H4 (cell line): ENCODE results near the gene MPZL2. TPM values are rescaled to one million over a fixed set of nuclear protein-coding genes. Genes with fewer than 3 reads are reported as not detected.

Experiments used
- DNase-seq: peaks from one replicate; pipeline ENCODE4 v3.0.0-alpha.2; 2015; ENCODE audit warnings: low spot score
- total RNA-seq: library from RNA; depleted of rRNA; stranded (reverse); fragments of >200 nt; shearing (Covaris generic); gene quantifications from 2 replicates; pipeline ENCODE4 v1.2.3, GENCODE V29; 2014

MPZL2 gene
- total RNA-seq, 1 experiment from 2014 or later: 1.0 TPM

DNA sequence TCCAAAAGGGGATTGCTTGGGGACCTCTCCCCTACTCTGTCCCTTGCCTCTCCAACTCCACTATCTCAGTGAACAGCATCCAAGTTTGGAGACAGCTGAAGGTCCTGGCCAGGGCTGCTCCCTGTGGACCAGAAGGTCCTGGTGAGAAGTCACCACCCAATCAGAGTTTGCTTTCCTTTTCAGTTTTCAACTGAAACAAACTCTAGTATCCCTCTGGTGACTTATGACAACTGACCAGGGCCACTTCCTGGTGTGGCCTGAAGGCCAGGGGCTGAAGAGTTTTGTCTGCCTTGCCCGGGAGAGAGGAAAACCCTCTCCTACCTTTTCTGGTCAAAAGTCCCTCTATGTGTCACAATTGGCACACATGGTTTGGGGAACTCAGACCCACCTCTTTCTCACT, 44.4 kb downstream of the MPZL2 start:
- no peak for DNase-seq

DNA sequence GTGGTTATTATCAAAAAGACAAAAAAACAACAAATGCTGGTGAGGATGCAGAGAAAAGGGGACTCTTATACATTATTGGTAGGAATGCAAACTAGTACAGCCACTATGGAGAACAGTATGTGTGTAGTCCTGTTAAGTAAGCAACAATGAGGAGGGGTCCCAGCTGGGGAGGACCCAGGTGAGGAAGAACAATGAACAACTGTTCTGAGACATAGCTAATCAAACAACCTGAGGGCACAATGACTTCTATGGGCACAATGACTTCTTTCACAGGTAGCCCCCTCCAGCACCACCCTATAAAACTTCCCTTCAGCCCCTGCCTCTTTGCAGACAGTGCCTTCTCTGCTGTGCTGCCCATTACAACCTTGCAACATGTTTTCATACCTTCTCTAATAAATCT, 44.9 kb downstream of the MPZL2 start:
- DNase-seq: no peak

- no peak for DNase-seq
Measured at GRCh38 chr11:118217575-118217974, 46.5 kb downstream of the MPZL2 start.

GRCh38 chr11:118216621-118217481, 47.2 kb downstream of the MPZL2 start:
- DNase-seq: no peak

DNA sequence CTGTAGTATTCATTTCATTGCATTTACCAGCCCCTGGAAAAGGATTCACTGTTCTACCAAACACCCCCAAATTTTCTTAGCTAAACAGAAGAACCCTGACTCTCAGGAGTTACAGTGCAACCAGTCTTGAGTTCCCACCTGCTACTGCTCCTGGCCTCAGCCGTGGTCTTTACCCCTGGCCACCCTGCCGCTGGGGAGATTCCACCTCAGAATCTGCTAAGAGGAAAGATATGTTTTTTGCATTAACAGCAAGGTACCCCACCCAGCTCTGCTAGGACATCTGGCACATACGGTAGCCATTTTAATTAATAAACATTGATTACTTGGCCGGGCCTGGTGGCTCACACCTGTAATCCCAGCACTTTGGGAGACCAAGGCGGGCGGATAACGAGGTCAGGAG, 48.3 kb downstream of the MPZL2 start:
- DNase-seq: no peak

DNA sequence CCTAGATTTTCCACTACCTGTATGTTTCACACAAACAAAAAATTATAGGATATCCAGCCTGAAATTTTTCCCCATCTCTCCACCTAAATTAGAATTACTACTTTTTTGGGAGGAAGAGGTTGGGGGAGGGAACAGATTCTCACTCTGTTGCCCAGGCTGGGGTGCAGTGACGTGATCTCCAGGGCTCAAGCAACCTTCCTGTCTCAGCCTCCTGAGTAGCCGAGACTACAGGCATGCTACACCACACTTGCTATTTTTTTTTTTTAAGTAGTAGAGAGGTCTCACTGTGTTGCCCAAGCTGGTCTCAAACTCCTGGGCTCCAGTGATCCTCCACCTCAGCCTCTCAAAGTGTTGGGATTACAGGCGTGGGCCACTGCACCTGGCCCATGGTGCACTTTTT, 48.8 kb downstream of the MPZL2 start:
- DNase-seq: no peak

- DNase-seq: no peak
Measured at GRCh38 chr11:118214210-118214914, 49.7 kb downstream of the MPZL2 start.

DNA sequence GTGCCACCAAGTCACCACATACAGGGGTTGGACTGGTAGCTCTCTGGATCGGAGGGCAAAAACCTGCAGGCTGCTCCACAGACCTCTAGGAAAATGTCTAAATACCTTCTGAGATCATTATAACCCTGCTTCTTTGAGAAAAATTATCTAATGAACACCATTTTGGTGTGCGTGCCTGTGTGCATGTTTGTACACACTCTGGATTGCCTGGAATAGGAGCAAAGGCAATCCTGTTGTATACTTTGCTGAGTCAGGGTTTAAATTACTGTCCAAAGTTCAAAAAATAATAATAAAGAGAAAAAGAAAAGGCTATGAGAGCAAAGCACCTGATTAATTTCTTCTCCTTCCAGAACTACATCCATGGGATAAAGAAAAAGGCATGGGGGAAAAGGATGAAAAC, 50.3 kb downstream of the MPZL2 start:
- DNase-seq: no peak

- DNase-seq: no peak
Measured at GRCh38 chr11:118213201-118213600, 50.9 kb downstream of the MPZL2 start.

- no peak for DNase-seq
Measured at GRCh38 chr11:118212781-118213191, 51.3 kb downstream of the MPZL2 start.

DNA sequence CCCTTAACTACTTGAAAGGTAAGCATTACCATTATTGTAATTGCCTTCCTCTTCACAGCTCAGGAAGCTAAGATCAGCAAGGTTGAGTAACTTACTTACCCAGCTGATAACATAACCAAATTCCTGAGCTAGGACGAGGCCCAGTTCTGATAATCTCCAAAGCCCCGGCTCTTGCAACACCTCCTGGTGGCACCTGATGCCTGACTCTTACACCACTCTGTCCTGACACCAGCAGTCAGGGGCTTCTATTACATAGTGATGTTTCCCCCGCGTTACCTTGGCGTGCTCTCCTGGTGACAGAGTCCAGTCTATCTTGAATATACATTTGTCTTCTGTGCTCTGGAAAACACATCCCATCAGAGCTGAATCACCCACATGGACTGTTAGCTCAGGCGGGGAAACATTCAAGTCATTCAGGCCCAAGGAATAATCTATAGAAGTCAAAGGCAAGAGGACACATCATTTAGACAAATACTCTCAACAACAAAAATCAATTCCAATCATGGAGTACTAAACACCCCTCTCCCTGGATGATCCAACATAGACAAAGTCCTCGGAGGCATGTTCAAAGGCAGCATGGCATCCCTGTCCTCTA, 51.9 kb downstream of the MPZL2 start:
- no peak for DNase-seq

- no peak for DNase-seq
Measured at GRCh38 chr11:118211006-118211405, 53.1 kb downstream of the MPZL2 start.

- DNase-seq: no peak
Measured at GRCh38 chr11:118210323-118210722, 53.8 kb downstream of the MPZL2 start.

DNA sequence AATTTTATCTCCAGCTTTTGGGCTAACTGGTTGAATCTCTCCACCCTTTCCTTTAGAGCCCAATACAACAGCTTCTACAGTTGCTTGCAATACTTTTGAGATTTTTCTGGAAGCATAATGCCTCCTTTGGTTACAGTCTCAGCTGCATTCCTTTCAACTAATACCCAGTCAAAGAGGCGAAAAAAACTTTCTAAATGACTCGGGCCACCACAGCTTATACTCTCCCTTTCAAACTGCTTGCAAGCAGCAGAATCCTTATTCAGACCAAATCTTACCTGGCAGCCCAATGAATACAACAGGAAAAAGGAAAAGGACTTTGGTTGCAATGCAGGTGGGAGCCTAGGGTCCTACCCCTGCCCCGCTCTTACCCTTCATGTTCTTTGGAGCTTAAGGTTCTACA, 55.1 kb downstream of the MPZL2 start:
- DNase-seq: no peak

GRCh38 chr11:118207079-118207478, 57.0 kb downstream of the MPZL2 start:
- DNase-seq: no peak

GRCh38 chr11:118206391-118207031, 57.6 kb downstream of the MPZL2 start:
- DNase-seq: peak; percentile 24

- no peak for DNase-seq
Measured at GRCh38 chr11:118205606-118206378, 58.3 kb downstream of the MPZL2 start.
